Stimulated activated naive CD8-positive, alpha-beta T cell treated with anti-CD3 and anti-CD28 coated beads, Interleukin-15, Interleukin-2, amounts not matched to agents 100 ng/mL and 50 ng/mL, for 24 hours (primary cell): Measurements from ENCODE around the gene STRAP.
A peak's percentile ranks its signal among the peaks of the same experiment; 100 is the strongest.
"Not testable (repeated sequence)": the region's sequence is repeated elsewhere in the genome, so short reads cannot be mapped to it uniquely, and the experiment has no call there.

Source experiments
- H3K27ac Mint-ChIP-seq: one replicate; pipeline ENCODE4 v1.8.0; 2021; ENCODE audit warnings: mild to moderate bottlenecking, mixed read lengths
- H3K27me3 Mint-ChIP-seq: one replicate; pipeline ENCODE4 v1.8.0; 2021; ENCODE audit warnings: mixed read lengths
- H3K36me3 Mint-ChIP-seq: one replicate; pipeline ENCODE4 v1.8.0; 2021; ENCODE audit warnings: low read depth, mixed read lengths
- H3K4me1 Mint-ChIP-seq: one replicate; pipeline ENCODE4 v1.8.0; 2021; ENCODE audit warnings: low read depth, mixed read lengths
- H3K4me3 Mint-ChIP-seq: one replicate; pipeline ENCODE4 v1.8.0; 2021; ENCODE audit warnings: mild to moderate bottlenecking, mixed read lengths
- H3K9me3 Mint-ChIP-seq: one replicate; pipeline ENCODE4 v1.8.0; 2021; ENCODE audit warnings: mixed read lengths

Gene STRAP

DNA sequence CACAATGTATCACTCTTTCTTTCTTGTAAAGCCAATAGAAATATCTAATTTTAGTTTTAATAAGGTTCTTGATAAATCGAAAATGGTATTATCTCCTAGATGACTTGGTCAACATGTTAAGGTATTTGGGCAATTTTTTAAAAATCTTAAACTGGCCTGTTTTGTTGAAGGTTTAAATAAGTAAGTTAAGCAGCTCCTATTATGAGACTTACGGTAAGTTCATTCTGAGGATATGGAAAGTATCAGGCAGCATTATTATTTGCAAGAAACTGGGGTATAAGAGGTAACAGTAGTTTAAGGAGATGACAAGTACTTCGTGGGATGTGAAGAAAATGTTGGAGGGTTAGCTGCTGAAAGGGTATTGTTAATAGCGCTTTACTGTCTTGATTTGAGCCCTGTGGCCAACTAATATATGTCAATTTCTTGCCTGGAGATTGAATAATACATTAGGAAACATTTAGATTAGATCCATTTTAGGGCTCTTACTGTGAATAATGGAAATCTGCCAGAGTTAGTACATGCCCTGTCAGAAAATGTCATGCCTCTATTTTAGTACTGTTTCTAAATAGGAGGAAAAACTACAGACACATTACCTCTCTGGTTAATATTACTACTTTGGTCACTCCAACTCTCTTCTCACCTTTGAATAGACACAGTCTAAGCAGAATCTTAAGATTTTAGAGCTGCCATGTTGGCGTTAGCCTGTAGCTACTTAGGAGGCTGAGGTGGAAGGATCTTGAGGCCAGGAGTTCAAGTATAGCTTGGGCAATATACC is 5.0 kb downstream of the STRAP start:
- H3K27me3 Mint-ChIP-seq, result no peaks in the 10 kb centered on the region
- H3K27ac Mint-ChIP-seq, result no peak overlapping the region
- H3K4me3 Mint-ChIP-seq, result peak overlapping the region; percentile 42
- no peaks in the 10 kb centered on the region for H3K9me3 Mint-ChIP-seq
- peaks cover 77% of the 10 kb centered on the region for H3K36me3 Mint-ChIP-seq
- H3K4me1 Mint-ChIP-seq, result peaks cover 56% of the 10 kb centered on the region

DNA sequence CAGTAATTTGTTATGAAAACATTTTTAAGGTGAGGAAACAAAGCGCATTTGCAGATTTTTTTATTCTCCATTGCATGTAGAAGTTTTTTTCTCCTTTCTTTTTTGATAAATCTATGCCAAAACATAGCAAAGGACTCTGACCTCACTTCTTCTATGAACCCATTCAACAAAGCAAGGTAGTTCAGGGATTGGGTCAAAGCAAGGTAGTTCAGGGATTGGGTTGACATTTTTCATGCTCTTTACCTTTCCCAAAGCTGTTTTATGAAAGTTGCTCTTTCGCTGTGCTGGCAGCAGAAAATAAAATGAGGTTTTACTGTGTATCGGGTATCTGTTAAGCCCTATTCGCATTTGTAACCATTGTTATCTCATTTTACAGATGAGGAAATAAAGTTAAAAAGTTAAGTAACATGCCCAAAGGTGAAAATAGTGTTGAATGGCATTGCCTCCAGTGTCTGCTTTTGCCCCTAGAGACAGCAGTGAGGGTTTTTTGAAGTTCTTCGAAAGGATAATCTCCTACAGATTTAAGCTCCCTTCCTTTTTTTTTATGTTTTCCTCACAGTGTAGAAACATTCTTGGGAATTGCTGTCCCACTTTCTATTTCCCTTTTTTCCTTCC is 10.6 kb downstream of the STRAP start:
- no peaks in the 10 kb centered on the region for H3K27me3 Mint-ChIP-seq
- H3K4me1 Mint-ChIP-seq, result peaks cover 8% of the 10 kb centered on the region
- peaks cover 52% of the 10 kb centered on the region for H3K36me3 Mint-ChIP-seq
- H3K27ac Mint-ChIP-seq, result no peak overlapping the region
- no peaks in the 10 kb centered on the region for H3K9me3 Mint-ChIP-seq
- no peak overlapping the region for H3K4me3 Mint-ChIP-seq

GRCh38 chr12:15893260-15893659 is 11.1 kb downstream of the STRAP start:
- H3K27ac Mint-ChIP-seq, result no peak overlapping the region

DNA sequence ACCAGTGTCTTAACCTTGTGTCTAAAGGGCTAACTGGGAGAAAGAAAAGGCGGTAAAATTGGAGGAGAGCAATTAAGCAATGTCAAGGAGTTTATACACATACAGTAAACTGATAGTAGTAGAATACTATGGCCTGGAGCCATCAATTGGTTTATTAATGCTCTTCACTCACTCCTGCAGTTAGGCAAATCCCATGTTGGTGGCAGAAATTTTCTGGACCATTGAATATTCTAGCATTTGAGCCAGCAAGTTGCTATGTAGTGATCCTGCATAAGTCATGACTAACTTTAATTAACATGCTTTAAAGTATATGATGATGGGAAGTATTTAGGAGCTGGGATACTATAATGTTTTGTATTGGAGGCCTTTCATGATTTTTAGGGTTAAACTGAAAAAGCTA is 14.7 kb downstream of the STRAP start:
- no peak overlapping the region for H3K4me3 Mint-ChIP-seq
- no peaks in the 10 kb centered on the region for H3K4me1 Mint-ChIP-seq
- no peaks in the 10 kb centered on the region for H3K9me3 Mint-ChIP-seq
- no peak overlapping the region for H3K27ac Mint-ChIP-seq
- H3K36me3 Mint-ChIP-seq, result peaks cover 57% of the 10 kb centered on the region
- no peaks in the 10 kb centered on the region for H3K27me3 Mint-ChIP-seq

More at GRCh38 chr12:15893260-15893659, 11.1 kb downstream of the STRAP start:
- Mint-ChIP-seq H3K27me3 (no peaks in the 10 kb centered on the region), H3K36me3 (peaks cover 51% of the 10 kb centered on the region), H3K9me3 (no peaks in the 10 kb centered on the region), H3K4me3 (no peak overlapping the region), H3K4me1 (peaks cover 5% of the 10 kb centered on the region)

- H3K27ac Mint-ChIP-seq, result no peak overlapping the region
- no peaks in the 10 kb centered on the region for H3K9me3 Mint-ChIP-seq
- H3K27me3 Mint-ChIP-seq, result no peaks in the 10 kb centered on the region
- H3K4me3 Mint-ChIP-seq, result no peak overlapping the region
- no peaks in the 10 kb centered on the region for H3K4me1 Mint-ChIP-seq
- peaks cover 59% of the 10 kb centered on the region for H3K36me3 Mint-ChIP-seq
Observed at GRCh38 chr12:15897433-15897832, 15.2 kb downstream of the STRAP start.

- Mint-ChIP-seq H3K36me3 (peaks cover 71% of the 10 kb centered on the region), H3K4me3 (no peak overlapping the region), H3K9me3 (no peaks in the 10 kb centered on the region), H3K4me1 (no peaks in the 10 kb centered on the region), H3K27ac (no peak overlapping the region), H3K27me3 (no peaks in the 10 kb centered on the region)
Observed at GRCh38 chr12:15899282-15899870, 17.2 kb downstream of the STRAP start.

- no peak overlapping the region for H3K27ac Mint-ChIP-seq
- H3K36me3 Mint-ChIP-seq, result peaks cover 51% of the 10 kb centered on the region
- no peaks in the 10 kb centered on the region for H3K4me1 Mint-ChIP-seq
- H3K4me3 Mint-ChIP-seq, result no peak overlapping the region
- no peaks in the 10 kb centered on the region for H3K9me3 Mint-ChIP-seq
- H3K27me3 Mint-ChIP-seq, result no peaks in the 10 kb centered on the region
Observed at GRCh38 chr12:15904378-15904920, 22.3 kb downstream of the STRAP start.

DNA sequence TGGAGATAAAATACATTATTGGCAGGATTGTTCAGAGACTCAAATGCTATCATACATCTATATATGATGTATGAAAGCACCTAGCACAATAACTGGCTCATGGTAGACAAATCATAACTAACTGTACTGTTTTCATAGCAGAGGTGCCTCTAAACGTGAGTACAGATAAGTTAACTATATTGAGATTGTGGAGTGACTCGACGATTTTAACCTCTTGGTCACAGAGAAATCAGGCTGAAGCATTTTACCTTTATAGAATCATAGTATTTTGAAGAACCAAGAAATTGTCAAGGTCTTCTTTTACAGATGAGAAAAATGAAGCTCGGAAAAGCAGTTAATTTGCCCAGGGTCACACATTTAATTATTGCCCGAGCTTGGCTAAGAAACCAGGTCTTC is 28.3 kb downstream of the STRAP start:
- Mint-ChIP-seq H3K4me3 (peak overlapping the region; percentile 81), H3K4me1 (peaks cover 15% of the 10 kb centered on the region), H3K27me3 (no peaks in the 10 kb centered on the region), H3K9me3 (no peaks in the 10 kb centered on the region), H3K27ac (no peak overlapping the region), H3K36me3 (no peaks in the 10 kb centered on the region)

GRCh38 chr12:15910864-15911721 is 28.9 kb downstream of the STRAP start, which contains the start of gene DERA:
Gene DERA, plus strand, starts transcription at chr12:15911332. Its CDS starts 52 bp downstream, at chr12:15911384.
- Mint-ChIP-seq H3K36me3 (no peaks in the 10 kb centered on the region), H3K4me3 (peak within 1 kb of the TSS; percentile 96), H3K27ac (peak within 1 kb of the TSS; percentile 94), H3K27me3 (no peaks in the 10 kb centered on the region), H3K9me3 (no peaks in the 10 kb centered on the region), H3K4me1 (peaks cover 15% of the 10 kb centered on the region)

GRCh38 chr12:15911931-15912330 is 29.7 kb downstream of the STRAP start:
- Mint-ChIP-seq H3K4me1 (peaks cover 15% of the 10 kb centered on the region), H3K4me3 (peak overlapping the region; percentile 96), H3K27ac (peak overlapping the region; percentile 94)
- not testable (repeated sequence) for H3K27me3 Mint-ChIP-seq, H3K9me3 Mint-ChIP-seq, H3K36me3 Mint-ChIP-seq

GRCh38 chr12:15914131-15914530 is 31.9 kb downstream of the STRAP start:
- H3K9me3 Mint-ChIP-seq, H3K4me3 Mint-ChIP-seq, H3K27me3 Mint-ChIP-seq, H3K36me3 Mint-ChIP-seq, H3K27ac Mint-ChIP-seq: not testable (repeated sequence)
- H3K4me1 Mint-ChIP-seq, result peaks cover 19% of the 10 kb centered on the region

- Mint-ChIP-seq H3K4me3 (no peak overlapping the region), H3K4me1 (peaks cover 5% of the 10 kb centered on the region), H3K36me3 (peaks cover 11% of the 10 kb centered on the region), H3K27ac (no peak overlapping the region), H3K9me3 (no peaks in the 10 kb centered on the region), H3K27me3 (no peaks in the 10 kb centered on the region)
Observed at GRCh38 chr12:15918066-15918465, 35.9 kb downstream of the STRAP start.

DNA sequence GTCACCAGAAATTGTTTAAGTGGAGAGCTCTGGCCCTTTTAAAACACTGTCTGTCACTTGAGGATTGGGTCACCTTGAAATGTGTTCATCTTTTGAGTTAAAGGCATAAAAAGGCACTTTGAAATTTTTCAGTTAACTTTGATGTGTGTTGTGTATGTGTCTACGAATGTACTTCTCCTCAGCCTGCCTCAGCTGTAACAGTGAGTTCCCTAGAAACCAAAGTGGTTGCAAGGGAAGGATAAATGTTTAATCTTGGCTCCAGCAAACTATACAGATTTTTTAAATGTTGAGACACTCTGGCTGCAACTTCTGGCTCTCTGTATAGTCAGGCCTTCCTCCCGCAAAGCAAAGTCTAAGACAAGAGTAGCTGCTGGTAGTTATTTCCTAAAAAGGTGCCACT is 37.2 kb downstream of the STRAP start:
- Mint-ChIP-seq H3K27me3 (no peaks in the 10 kb centered on the region), H3K4me1 (peaks cover 5% of the 10 kb centered on the region), H3K27ac (no peak overlapping the region), H3K9me3 (no peaks in the 10 kb centered on the region), H3K4me3 (no peak overlapping the region), H3K36me3 (peaks cover 14% of the 10 kb centered on the region)

- Mint-ChIP-seq H3K27me3 (no peaks in the 10 kb centered on the region), H3K27ac (no peak overlapping the region), H3K36me3 (peaks cover 12% of the 10 kb centered on the region), H3K4me1 (no peaks in the 10 kb centered on the region), H3K9me3 (no peaks in the 10 kb centered on the region), H3K4me3 (no peak overlapping the region)
Observed at GRCh38 chr12:15924956-15925355, 42.8 kb downstream of the STRAP start.
